HG03565 (cell line): ENCODE results near the gene ACAN.
A peak's percentile ranks its signal among the peaks of the same experiment; 100 is the strongest.

ENCODE experiments used
- ATAC-seq: cut with Tn5 transposase; IDR thresholded peaks from one replicate; pipeline ENCODE4 v1.9.1; 2021; ENCODE audit warnings: mild to moderate bottlenecking, moderate library complexity; ENCODE audit not compliant: unreplicated experiment

ACAN gene

GRCh38 chr15:88900982-88901418 lies 97.8 kb downstream of the ACAN start:
- ATAC-seq = no peak

GRCh38 chr15:88901508-88902220 lies 98.4 kb downstream of the ACAN start:
- no peak for ATAC-seq

GRCh38 chr15:88902221-88902835 lies 99.1 kb downstream of the ACAN start:
- no peak for ATAC-seq

GRCh38 chr15:88902846-88903245 lies 99.6 kb downstream of the ACAN start:
- no peak for ATAC-seq

- no peak for ATAC-seq
These were observed 101.0 kb downstream of the ACAN start for GRCh38 chr15:88904257-88904623.

- ATAC-seq = peak; percentile 65
These were observed 101.5 kb downstream of the ACAN start for GRCh38 chr15:88904624-88905327.

GRCh38 chr15:88905576-88905975 lies 102.3 kb downstream of the ACAN start:
- no peak for ATAC-seq

- no peak for ATAC-seq
These were observed 102.9 kb downstream of the ACAN start for GRCh38 chr15:88906130-88906529.

GRCh38 chr15:88906551-88906950 lies 103.3 kb downstream of the ACAN start:
- ATAC-seq = no peak

- ATAC-seq = no peak
These were observed 103.9 kb downstream of the ACAN start for GRCh38 chr15:88907111-88907510.

- no peak for ATAC-seq
These were observed 104.9 kb downstream of the ACAN start for GRCh38 chr15:88908123-88908522.

- no peak for ATAC-seq
These were observed 105.7 kb downstream of the ACAN start for GRCh38 chr15:88908697-88909621.

- ATAC-seq = no peak
These were observed 107.0 kb downstream of the ACAN start for GRCh38 chr15:88909956-88910831.

GRCh38 chr15:88911766-88912118 lies 108.5 kb downstream of the ACAN start:
- no peak for ATAC-seq

- ATAC-seq = no peak
These were observed 109.3 kb downstream of the ACAN start for GRCh38 chr15:88912500-88912921.

GRCh38 chr15:88913017-88913849 lies 110.0 kb downstream of the ACAN start, which contains the start of gene MFGE8:
TSS of gene MFGE8 (minus strand) at chr15:88913379. CDS start at chr15:88913319, 60 bp downstream.
- ATAC-seq = peak; percentile 65

- ATAC-seq = no peak
These were observed 110.6 kb downstream of the ACAN start for GRCh38 chr15:88913850-88914169.

GRCh38 chr15:88915354-88915753 lies 112.1 kb downstream of the ACAN start:
- ATAC-seq = no peak

GRCh38 chr15:88917760-88918159 lies 114.5 kb downstream of the ACAN start:
- no peak for ATAC-seq
